Activated naive CD8-positive, alpha-beta T cell treated with anti-CD3 and anti-CD28 coated beads, Interleukin-2, amount 10 ng/mL, durations not matched to agents 7 days and 5 days (primary cell): ENCODE results near the gene CACNG4. TPM values are rescaled to one million over a fixed set of nuclear protein-coding genes. Genes with fewer than 3 reads are reported as not detected.
A peak's percentile ranks its signal among the peaks of the same experiment; 100 is the strongest.

Experiments
- ATAC-seq: fragments of 150-1000 bp; cut with Tn5 transposase; one replicate; pipeline ENCODE4 v1.10.0; 2021; ENCODE audit warnings: low read depth, moderate library complexity
- POLR2A ChIA-PET: fragments of 350-600 bp; sonication (Branson Sonifier 250); formaldehyde crosslinking; loops from one replicate; lab custom pipeline; 2021; ENCODE audit warnings: antibody characterized with exemption; lab: Charles Lee
- DNase-seq: peaks from one replicate; pipeline ENCODE4 v3.0.0; 2021
- H3K27ac Mint-ChIP-seq: one replicate; pipeline ENCODE4 v1.8.0; 2022; ENCODE audit warnings: mild to moderate bottlenecking, mixed read lengths
- H3K27me3 Mint-ChIP-seq: one replicate; pipeline ENCODE4 v1.8.0; 2022; ENCODE audit warnings: mild to moderate bottlenecking, moderate library complexity, mixed read lengths
- H3K36me3 Mint-ChIP-seq: one replicate; pipeline ENCODE4 v1.8.0; 2021; ENCODE audit warnings: mild to moderate bottlenecking, mixed read lengths
- H3K4me1 Mint-ChIP-seq: one replicate; pipeline ENCODE4 v1.8.0; 2021; ENCODE audit warnings: mixed read lengths
- H3K4me3 Mint-ChIP-seq: one replicate; pipeline ENCODE4 v1.8.0; 2022; ENCODE audit warnings: mild to moderate bottlenecking, moderate library complexity, mixed read lengths
- H3K9me3 Mint-ChIP-seq: one replicate; pipeline ENCODE4 v1.8.0; 2021; ENCODE audit warnings: mixed read lengths
- total RNA-seq, 2 experiments: library from RNA; stranded (reverse); gene quantifications; one replicate each; pipeline ENCODE4 v1.2.3, GENCODE V29; 2021

The CACNG4 gene
- total RNA-seq, 2 experiments from 2014 or later = not detected

DNA sequence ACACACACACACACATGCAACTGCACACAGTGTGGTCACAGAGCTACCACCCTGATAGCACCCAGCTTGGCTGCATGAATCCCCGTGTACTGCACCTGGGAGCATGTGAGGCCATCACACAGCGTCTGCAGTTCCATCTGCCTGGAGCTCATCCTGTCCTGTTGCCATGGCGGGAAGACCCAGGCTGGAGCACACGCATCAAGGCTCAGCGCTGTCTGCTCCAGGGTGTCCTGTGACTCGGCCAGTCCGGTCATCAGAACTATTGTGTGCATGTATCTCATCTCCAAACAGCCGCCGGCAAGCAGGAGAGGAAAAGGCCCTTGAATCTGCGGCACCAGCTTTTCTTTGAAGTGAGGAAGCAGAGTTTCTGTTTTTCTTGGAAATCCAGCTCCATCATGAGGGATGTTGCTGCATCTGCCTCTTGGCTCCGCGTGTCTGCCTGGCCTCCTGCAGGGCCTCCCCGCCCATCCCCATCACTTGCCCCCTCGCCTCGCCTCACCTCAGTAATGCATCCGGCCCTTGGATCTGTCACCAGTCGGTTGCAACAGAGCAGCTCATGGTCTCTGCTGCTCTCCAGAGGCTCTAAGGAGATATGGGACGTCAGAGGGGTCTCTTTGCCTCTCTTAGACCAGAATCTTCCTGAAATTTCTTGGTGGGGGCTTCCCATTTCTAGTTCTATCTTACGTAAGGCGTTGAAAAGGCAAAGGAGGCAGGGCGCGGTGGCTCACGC is 23.7 kb downstream of the CACNG4 start:
- POLR2A ChIA-PET = interaction anchor here (0.6 kb wide), 1 partner anchor 77 kb away, joined by 3 read pairs; no protein-coding TSS in a partner anchor
- Mint-ChIP-seq H3K27me3 (peaks cover 42% of the 10 kb centered on the region), H3K36me3 (no peaks in the 10 kb centered on the region), H3K4me3 (peak overlapping the region; percentile 18), H3K4me1 (peaks cover 7% of the 10 kb centered on the region), H3K27ac (peak overlapping the region; percentile 31), H3K9me3 (no peaks in the 10 kb centered on the region)
- peak; percentile 66 for ATAC-seq
- no peak for DNase-seq

DNA sequence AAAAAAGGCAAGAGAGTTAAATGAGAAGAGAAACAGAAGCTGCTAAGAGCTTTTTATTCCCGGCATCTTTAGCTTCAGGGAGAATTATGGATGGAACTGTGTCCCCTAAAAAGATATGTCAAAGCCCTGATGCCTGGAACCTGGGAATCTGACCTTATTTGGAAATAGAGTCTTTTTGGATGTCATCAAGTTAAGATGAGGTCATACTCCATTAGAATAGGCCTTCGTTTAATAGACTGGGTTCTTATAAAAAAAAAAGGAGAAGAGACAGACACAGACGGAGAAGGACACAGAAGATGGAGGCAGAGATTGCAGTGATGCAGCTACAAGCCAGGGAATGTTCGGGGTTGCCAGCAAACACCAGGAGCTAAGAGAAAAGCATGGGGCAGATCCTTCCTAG is 24.6 kb downstream of the CACNG4 start:
- POLR2A ChIA-PET = no interaction called here
- Mint-ChIP-seq H3K27ac (no peak overlapping the region), H3K36me3 (no peaks in the 10 kb centered on the region), H3K4me1 (peaks cover 7% of the 10 kb centered on the region), H3K4me3 (no peak overlapping the region), H3K27me3 (peaks cover 36% of the 10 kb centered on the region), H3K9me3 (no peaks in the 10 kb centered on the region)
- ATAC-seq (no peak), DNase-seq (no peak)

DNA sequence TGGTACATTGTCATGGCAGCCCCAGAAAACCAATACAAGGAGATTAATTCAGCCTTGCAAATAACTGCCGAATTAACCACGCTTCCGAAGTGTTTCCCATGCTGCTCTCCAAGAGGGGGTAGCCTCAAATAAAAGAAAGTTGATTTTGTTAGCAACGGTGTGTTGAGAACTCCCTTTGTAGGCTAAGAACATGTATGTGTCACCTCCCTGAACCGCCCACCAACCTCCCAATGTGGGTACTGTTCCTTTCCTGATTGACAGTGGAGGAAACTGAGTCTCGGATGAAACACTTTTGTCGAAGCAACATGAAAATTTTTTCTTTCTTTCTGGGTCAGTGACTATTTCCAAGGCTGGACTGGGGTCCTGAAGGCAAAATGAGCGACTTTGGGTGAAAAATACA is 25.1 kb downstream of the CACNG4 start:
- Mint-ChIP-seq H3K4me3 (no peak overlapping the region), H3K27me3 (peaks cover 35% of the 10 kb centered on the region), H3K4me1 (peaks cover 7% of the 10 kb centered on the region), H3K27ac (no peak overlapping the region), H3K36me3 (no peaks in the 10 kb centered on the region), H3K9me3 (no peaks in the 10 kb centered on the region)
- POLR2A ChIA-PET = no interaction called here
- ATAC-seq (no peak), DNase-seq (no peak)

DNA sequence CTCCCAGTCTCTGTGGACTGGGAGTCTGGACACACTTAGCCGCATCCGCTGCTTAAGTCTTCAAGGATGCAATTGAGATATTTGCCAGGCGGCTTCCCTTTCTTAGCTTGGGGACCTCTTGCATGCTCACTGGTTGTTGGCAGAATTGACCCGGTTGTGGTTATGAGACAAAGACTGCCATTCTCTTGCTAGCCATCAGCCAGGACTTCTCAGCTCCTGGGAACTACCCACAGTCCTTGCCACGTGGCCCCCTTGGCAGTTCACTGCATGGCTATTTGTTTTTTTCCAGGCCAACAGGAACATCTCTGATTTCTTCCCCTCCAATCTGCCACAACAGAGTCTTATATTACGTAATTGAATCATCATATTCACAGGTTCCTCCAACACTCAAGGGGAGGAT is 25.5 kb downstream of the CACNG4 start:
- ATAC-seq (no peak), DNase-seq (no peak)
- Mint-ChIP-seq H3K27ac (no peak overlapping the region), H3K9me3 (no peaks in the 10 kb centered on the region), H3K36me3 (no peaks in the 10 kb centered on the region), H3K4me1 (peaks cover 7% of the 10 kb centered on the region), H3K27me3 (peaks cover 35% of the 10 kb centered on the region), H3K4me3 (no peak overlapping the region)
- POLR2A ChIA-PET = no interaction called here

DNA sequence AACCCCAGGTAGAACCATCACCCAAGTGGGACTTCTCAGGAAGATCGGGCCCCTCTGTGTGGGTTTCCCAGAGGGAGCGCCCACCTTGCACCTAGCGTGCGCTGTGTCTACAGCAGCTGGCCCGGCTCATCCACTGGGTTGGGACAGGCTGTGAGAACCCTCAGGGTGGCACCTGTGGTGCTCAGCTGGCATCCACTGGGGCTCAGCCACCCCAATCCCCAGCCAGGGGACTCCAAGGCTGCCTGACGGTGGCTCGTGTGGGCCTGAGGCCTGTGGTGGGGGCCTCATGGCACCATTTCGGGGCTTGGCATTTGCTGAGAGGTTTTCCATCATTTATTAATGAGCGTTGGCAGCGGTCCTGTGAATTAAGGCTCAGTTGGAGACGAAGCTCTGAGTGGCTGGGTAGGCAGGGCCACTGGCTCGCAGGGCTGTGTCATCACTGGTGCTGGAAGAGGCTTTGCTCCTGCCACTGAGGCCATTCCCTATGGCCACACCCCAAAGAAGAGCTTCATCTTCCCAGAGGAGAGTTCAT is 28.5 kb downstream of the CACNG4 start:
- Mint-ChIP-seq H3K27me3 (peaks cover 20% of the 10 kb centered on the region), H3K9me3 (no peaks in the 10 kb centered on the region), H3K4me3 (no peak overlapping the region), H3K4me1 (peaks cover 4% of the 10 kb centered on the region), H3K27ac (no peak overlapping the region), H3K36me3 (no peaks in the 10 kb centered on the region)
- POLR2A ChIA-PET = no interaction called here
- ATAC-seq = no peak
- DNase-seq = no peak

DNA sequence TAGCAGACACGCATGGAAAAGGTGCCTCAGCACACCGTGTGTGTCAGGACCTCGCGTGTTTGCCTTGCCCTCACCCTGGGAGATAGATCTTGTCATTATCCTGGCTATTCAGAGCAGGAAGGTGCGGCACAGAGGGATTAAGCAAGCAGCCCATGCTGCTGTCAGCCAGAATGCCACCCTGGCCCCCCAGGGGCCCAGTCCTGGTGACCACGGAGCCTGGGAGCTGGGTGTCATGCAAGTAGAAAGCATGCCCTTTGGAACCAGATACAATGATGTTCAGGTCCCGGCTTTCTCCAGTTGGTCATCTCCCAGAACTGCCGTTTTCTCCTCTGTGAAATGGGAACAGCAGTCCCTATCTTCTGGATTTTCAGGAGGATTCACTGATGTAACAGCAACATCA is 29.9 kb downstream of the CACNG4 start:
- Mint-ChIP-seq H3K27me3 (peaks cover 10% of the 10 kb centered on the region), H3K27ac (no peak overlapping the region), H3K36me3 (no peaks in the 10 kb centered on the region), H3K4me1 (no peaks in the 10 kb centered on the region), H3K9me3 (no peaks in the 10 kb centered on the region), H3K4me3 (no peak overlapping the region)
- DNase-seq = no peak
- ATAC-seq = no peak
- POLR2A ChIA-PET = no interaction called here

DNA sequence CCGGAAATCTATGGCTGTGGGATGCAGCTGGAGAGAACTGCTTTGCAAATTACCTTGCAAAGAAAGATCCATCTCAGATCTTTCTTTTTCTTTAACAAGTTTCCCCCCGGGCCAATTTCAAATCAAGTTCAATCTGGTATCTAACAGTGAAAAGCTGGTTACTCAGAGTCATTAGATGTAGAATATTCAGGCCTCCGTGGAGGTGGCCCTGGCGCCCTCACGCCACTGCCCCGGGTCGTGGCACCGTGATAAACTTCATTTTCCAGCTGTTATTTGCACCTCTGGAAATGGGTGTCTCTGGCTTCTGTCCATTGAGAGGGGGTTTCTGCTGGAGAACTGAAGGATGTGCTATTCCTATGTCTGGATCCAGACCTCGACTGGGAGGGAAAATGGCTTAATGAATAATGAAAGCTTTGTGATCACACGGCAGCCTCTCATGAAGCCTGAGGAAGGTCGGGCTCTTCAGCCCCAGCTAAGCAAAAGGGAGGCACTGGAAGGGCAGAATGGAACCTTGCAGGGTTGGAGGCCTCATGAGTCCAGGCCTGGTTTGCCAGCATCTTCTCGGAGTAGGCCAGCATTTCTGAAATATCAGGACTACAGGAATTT is 30.5 kb downstream of the CACNG4 start:
- no peak overlapping the region for H3K4me3 Mint-ChIP-seq
- no peaks in the 10 kb centered on the region for H3K36me3 Mint-ChIP-seq
- no peak for ATAC-seq
- DNase-seq = no peak
- H3K27ac Mint-ChIP-seq = no peak overlapping the region
- peaks cover 7% of the 10 kb centered on the region for H3K27me3 Mint-ChIP-seq
- POLR2A ChIA-PET = no interaction called here
- H3K9me3 Mint-ChIP-seq = no peaks in the 10 kb centered on the region
- H3K4me1 Mint-ChIP-seq = no peaks in the 10 kb centered on the region

DNA sequence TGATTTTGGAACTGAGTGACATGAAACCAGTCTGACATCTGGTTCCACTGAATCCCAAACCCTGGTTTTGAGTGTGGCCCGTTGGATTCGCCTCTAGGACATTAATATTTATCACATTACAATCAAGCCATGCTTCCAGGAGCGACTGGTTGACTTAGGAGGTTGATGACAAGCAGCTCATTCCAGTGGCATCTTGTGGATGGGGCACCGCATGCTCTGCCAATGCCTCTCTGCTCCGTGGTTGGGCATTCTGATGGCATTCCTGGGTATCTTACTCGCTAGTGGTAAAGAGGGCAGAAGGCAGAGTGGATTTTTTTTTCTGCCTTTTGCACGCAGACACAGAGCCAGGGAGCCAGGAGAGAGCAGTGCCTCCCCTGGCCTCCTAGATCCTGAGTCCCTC is 31.4 kb downstream of the CACNG4 start:
- no peaks in the 10 kb centered on the region for H3K4me1 Mint-ChIP-seq
- H3K36me3 Mint-ChIP-seq = no peaks in the 10 kb centered on the region
- no peak for ATAC-seq
- no peak overlapping the region for H3K27ac Mint-ChIP-seq
- H3K4me3 Mint-ChIP-seq = no peak overlapping the region
- no peaks in the 10 kb centered on the region for H3K9me3 Mint-ChIP-seq
- peaks cover 2% of the 10 kb centered on the region for H3K27me3 Mint-ChIP-seq
- POLR2A ChIA-PET = no interaction called here
- no peak for DNase-seq

DNA sequence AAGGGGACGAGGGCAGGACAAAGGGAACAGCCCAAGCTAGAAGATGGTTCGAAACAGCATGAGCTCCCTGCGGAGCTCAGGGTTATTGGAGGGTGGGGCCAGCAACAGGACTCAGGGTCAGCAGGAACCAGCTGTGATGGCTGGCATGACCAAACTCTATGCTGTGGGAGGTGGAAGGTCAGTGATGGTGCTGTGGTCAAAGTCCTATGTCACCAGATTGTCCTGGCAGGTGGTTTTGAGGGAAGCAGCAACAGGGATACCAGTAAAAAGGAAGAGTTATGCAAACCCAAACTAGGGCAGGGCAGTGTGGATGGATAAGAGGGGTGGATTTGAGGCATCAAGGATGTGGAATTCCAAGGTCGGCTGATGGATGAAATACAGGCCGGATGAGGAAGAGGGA is 32.4 kb downstream of the CACNG4 start:
- H3K4me3 Mint-ChIP-seq = no peak overlapping the region
- DNase-seq (no peak), ATAC-seq (no peak)
- no peaks in the 10 kb centered on the region for H3K4me1 Mint-ChIP-seq
- no peaks in the 10 kb centered on the region for H3K36me3 Mint-ChIP-seq
- POLR2A ChIA-PET = no interaction called here
- H3K9me3 Mint-ChIP-seq = no peaks in the 10 kb centered on the region
- peaks cover under 1% of the 10 kb centered on the region for H3K27me3 Mint-ChIP-seq
- H3K27ac Mint-ChIP-seq = no peak overlapping the region

DNA sequence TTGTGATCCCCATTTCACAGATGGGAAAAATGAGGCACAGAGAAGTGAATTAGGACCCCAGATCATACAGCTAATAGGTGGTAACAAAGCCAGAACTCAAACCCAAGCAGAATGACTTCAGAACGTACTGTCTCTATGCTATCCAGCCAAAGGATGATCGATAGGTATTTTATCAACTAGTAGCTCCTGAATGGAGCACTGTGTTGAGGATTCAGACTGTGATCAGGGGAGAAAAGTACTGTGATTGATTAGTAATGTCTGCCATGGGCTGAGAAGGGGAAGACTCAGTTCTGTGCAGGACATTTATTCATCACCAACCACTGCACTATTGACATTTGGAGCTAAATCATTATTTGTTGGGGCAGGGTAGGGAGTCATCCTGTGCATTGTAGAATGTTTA is 38.7 kb downstream of the CACNG4 start:
- ATAC-seq (no peak), DNase-seq (no peak)
- Mint-ChIP-seq H3K27me3 (peaks cover 2% of the 10 kb centered on the region), H3K4me1 (no peaks in the 10 kb centered on the region), H3K4me3 (no peak overlapping the region), H3K36me3 (no peaks in the 10 kb centered on the region), H3K27ac (no peak overlapping the region), H3K9me3 (no peaks in the 10 kb centered on the region)
- POLR2A ChIA-PET = no interaction called here

DNA sequence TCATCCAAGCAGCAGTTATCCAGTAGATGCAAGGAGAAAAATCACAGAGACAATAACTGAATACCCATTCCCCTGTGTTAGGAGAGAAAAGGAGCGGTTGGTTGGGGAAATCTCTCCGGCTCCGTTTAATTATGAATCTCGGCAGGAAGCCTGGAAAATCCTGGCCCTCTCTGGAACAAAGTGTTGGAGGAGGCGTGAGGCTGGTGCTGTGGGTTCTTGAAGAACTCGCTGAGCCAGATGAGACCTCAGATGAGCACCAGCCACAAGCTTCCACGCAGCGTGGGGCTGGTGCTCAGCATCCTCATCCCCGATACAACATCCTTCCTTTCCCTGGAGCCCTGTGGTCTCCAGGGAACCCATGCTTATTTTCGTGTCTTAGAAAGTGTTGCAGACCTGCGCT is 39.7 kb downstream of the CACNG4 start:
- ATAC-seq (no peak), DNase-seq (no peak)
- Mint-ChIP-seq H3K4me1 (no peaks in the 10 kb centered on the region), H3K9me3 (no peaks in the 10 kb centered on the region), H3K27ac (no peak overlapping the region), H3K36me3 (no peaks in the 10 kb centered on the region), H3K27me3 (peaks cover 2% of the 10 kb centered on the region), H3K4me3 (no peak overlapping the region)
- POLR2A ChIA-PET = no interaction called here

DNA sequence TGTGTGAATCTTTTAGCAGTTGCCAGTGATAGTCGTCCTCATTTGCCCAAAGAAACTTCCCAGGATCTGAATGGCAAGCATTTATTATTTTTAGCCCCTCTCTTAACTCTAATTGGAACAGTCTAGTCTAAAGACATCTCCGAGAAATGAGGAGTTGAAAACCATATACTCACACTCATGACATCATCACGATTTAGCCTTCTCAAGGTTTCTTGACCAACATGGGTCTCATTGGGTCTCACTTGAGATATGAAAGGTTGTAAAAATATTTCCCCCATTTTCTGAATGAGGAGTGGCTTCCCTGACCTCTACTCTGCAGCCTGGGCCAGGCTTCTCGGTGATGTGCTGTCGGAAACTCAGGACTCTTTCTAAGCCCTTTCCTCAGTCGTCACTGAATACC is 42.8 kb downstream of the CACNG4 start:
- ATAC-seq = no peak
- Mint-ChIP-seq H3K4me3 (no peak overlapping the region), H3K4me1 (no peaks in the 10 kb centered on the region), H3K27ac (no peak overlapping the region), H3K36me3 (no peaks in the 10 kb centered on the region), H3K27me3 (peaks cover 1% of the 10 kb centered on the region), H3K9me3 (no peaks in the 10 kb centered on the region)
- no peak for DNase-seq
- POLR2A ChIA-PET = no interaction called here

DNA sequence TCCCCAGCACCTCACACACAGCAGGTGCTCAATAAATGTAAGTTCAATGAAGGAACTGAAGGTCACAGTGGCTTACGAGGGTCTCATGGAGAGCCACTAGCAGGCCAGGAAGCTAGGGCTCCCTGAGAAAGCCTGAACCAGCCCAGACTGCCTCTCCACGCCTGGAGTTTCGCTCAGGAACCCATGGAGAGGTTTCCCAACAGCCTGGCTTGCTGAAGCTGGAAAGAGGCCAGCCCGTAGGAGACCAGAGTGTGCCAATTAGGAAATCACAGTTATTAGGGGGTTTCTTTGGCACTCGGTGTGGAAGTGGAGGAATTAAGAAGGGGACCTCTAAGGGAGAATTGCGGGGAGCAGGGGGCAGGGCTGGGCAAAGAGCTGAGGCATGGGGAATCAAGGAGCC is 43.6 kb downstream of the CACNG4 start:
- no peak overlapping the region for H3K4me3 Mint-ChIP-seq
- H3K9me3 Mint-ChIP-seq = no peaks in the 10 kb centered on the region
- POLR2A ChIA-PET = no interaction called here
- no peaks in the 10 kb centered on the region for H3K36me3 Mint-ChIP-seq
- ATAC-seq (no peak), DNase-seq (no peak)
- H3K4me1 Mint-ChIP-seq = no peaks in the 10 kb centered on the region
- H3K27me3 Mint-ChIP-seq = peaks cover 1% of the 10 kb centered on the region
- no peak overlapping the region for H3K27ac Mint-ChIP-seq

DNA sequence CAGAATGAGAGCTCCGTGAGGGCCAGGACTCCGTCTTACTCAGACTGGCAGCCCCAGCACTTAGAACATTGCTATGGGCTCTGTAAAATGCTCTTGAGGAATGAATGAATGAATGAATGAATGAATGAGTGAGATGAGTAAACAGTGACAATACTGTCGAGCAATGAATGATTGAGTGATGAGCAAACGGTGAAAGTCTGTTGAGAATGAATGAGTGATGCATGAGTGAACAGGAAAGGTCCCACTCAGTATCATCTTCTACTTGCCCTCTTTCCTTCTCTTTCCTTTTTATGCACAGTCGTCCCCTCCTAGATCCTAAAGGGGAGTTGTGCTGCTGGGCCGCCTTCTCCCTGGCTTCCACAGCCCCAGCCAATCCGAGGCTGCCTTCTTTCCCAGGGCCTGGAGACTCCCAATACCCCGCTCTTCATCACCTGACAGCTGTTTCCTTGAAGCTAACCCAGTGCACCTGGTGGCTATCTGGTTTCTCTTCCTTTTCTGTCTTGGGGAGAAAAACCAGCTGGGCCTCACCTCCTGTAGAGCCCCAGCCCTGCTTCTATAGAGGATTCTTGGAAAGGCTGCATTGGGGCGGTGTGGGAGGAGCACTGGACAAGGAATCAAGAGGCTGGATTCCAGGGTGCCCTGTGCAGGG is 47.1 kb downstream of the CACNG4 start:
- H3K36me3 Mint-ChIP-seq = no peaks in the 10 kb centered on the region
- H3K27me3 Mint-ChIP-seq = peaks cover 3% of the 10 kb centered on the region
- H3K4me1 Mint-ChIP-seq = no peaks in the 10 kb centered on the region
- H3K9me3 Mint-ChIP-seq = no peaks in the 10 kb centered on the region
- DNase-seq (no peak), ATAC-seq (no peak)
- no peak overlapping the region for H3K27ac Mint-ChIP-seq
- H3K4me3 Mint-ChIP-seq = no peak overlapping the region
- POLR2A ChIA-PET = no interaction called here
